ENCODE results near the gene ELF4. TPM values are rescaled to one million over a fixed set of nuclear protein-coding genes. Genes with fewer than 3 reads are reported as not detected.

The ELF4 gene
- total and polyA plus RNA-seq, 7 experiments from 2014 or later = 8.5 to 48.9 (median 21.4) TPM

DNA sequence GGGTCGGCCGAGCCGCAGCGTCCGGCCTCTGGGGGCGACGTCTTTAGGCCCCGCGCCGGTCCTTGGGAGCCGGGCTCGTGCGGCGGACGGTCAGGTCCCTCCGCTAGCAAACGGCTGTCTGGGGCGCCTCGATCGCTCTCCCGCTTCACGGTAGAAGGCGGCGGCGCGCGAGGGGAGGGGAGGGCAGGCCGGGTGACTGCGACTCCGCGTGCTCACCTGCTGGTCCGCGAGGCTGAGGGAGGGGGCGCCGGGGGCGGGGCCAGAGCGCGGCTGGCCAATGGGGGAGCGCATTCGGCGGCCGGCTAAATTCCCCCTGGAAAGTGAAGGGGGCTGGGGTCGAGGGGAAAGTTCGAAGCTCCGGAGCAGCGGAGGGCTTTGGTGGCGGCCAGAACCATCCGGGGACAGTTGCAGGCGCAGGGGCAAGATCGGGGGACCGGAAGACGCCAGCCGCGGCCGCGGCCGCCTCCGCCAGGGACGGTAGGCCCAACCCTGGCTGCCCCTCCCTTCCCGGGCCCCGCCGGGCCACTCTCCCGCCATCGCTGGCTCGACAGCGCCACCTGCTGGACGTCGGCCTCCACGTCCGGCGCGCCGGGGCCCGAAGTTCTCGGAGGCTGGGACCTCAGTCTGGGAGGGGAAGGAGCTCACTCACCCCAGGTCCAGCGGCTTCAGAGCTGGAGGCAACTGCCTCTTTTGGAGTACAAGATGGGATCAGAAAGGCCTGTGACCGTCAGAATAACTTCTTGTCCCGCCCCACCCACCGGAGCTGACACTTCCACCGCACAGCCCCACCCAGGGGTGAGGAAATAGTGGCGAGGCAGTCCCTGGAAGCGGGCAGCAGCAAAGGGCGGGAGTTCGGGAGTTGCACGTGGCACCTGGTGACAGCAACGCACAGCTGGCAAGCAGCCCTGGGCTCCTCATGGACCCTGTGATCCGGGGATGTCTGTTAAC, 49.9 kb downstream of the ELF4 start:
- ChIA-PET POLR2A (interaction anchor here (0.9 to 1.2 kb wide), 3 partner anchors 32 to 135 kb away, joined by 3 read pairs; no protein-coding TSS in a partner anchor), CTCF (interaction anchor here (0.7 to 4.9 kb wide), 11 partner anchors 8 to 466 kb away, joined by 3 to 25 read pairs (median 3); no protein-coding TSS in a partner anchor)
- Histone ChIP-seq H3K9me3 (ENCODE audit: control insufficient read depth in 2 of 3, low read length in 3 of 3) (no peaks in the 10 kb centered on the region), H3K27ac (ENCODE audit: low read depth, low read length) (peak overlapping the region; percentile 60), H3K27me3 (ENCODE audit: control insufficient read depth in 2 of 2, insufficient read depth in 2 of 2, low read length in 2 of 2) (no peaks in the 10 kb centered on the region), H3K36me3 (ENCODE audit: control insufficient read depth in 2 of 3, insufficient read depth in 3 of 3, low read length in 3 of 3) (peaks cover 0 to 9% (median 0%) of the 10 kb centered on the region in 3 experiments), H3K4me3 (ENCODE audit: low read length) (peak overlapping the region; percentile 51), H3K4me1 (ENCODE audit: control insufficient read depth in 2 of 2, insufficient read depth in 2 of 2, low read length in 2 of 2) (no peaks in the 10 kb centered on the region)
- H3K4me3 Mint-ChIP-seq = peak overlapping the region; percentile 54 to 79 (median 71)
- no peaks in the 10 kb centered on the region for H3K27me3 Mint-ChIP-seq
- peaks cover 0 to 12% (median 0%) of the 10 kb centered on the region in 5 donors for H3K36me3 Mint-ChIP-seq
- peak overlapping the region in 2 of 9 donors; percentile 26 to 76 for H3K27ac Mint-ChIP-seq
- peaks cover 0 to 14% (median 6%) of the 10 kb centered on the region in 7 donors for H3K4me1 Mint-ChIP-seq
- intact Hi-C loops (cut with micrococcal nuclease) = loop anchor here (1.0 to 10.0 kb wide), 10 partner anchors 32 to 453 kb away; partner anchors contain the start of genes BCORL1 (in 2 of the 2) and ZDHHC9 (in 1 of the 2)
- peak; percentile 51 to 92 (median 68) for DNase-seq
- H3K9me3 Mint-ChIP-seq = peaks cover 0 to under 1% (median 0%) of the 10 kb centered on the region in 11 donors
- peak; percentile 95 for ATAC-seq

DNA sequence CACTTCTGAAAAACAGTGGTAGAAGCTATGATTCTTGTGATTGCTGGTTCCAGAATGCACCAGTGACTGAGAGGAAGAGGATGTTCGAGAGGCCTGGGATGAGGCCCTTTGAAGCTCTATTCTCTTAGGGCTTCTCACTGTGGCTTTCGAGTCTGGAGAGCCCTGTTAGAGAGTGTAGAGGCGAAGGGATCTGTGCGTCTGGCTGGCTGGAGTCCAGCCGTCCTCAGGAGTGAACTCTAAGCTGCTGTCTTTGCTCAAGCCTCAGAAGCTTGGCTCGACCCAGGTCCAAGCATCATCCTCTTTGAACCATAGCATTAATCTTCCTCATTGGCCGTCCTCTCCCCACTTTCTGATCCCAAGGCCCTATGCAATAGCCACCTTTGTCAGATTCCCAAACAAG, 51.6 kb downstream of the ELF4 start:
- CTCF ChIA-PET = interaction anchor here (4.9 kb wide), 1 partner anchor 133 kb away, joined by 25 read pairs; no protein-coding TSS in a partner anchor
- no peak for ATAC-seq
- Mint-ChIP-seq H3K9me3 (no peaks in the 10 kb centered on the region), H3K27ac (peak overlapping the region in 5 of 9 donors; percentile 48 to 81 (median 63)), H3K4me3 (peak overlapping the region in 2 of 10 donors; percentile 40 to 70), H3K27me3 (no peaks in the 10 kb centered on the region), H3K36me3 (peaks cover 0 to 5% (median 0%) of the 10 kb centered on the region in 5 donors), H3K4me1 (peaks cover 0 to 14% (median 5%) of the 10 kb centered on the region in 7 donors)
- intact Hi-C loops (cut with micrococcal nuclease) = no loop called here
- Histone ChIP-seq H3K27ac (ENCODE audit: low read depth, low read length) (no peak overlapping the region), H3K4me3 (ENCODE audit: low read length) (no peak overlapping the region), H3K36me3 (ENCODE audit: control insufficient read depth in 2 of 3, insufficient read depth in 3 of 3, low read length in 3 of 3) (peaks cover 0 to 12% (median 0%) of the 10 kb centered on the region in 3 experiments), H3K27me3 (ENCODE audit: control insufficient read depth in 2 of 2, insufficient read depth in 2 of 2, low read length in 2 of 2) (no peaks in the 10 kb centered on the region), H3K9me3 (ENCODE audit: control insufficient read depth in 2 of 3, low read length in 3 of 3) (no peaks in the 10 kb centered on the region), H3K4me1 (ENCODE audit: control insufficient read depth in 2 of 2, insufficient read depth in 2 of 2, low read length in 2 of 2) (no peaks in the 10 kb centered on the region)
- no peak for DNase-seq
- POLR2A ChIA-PET = no interaction called here

DNA sequence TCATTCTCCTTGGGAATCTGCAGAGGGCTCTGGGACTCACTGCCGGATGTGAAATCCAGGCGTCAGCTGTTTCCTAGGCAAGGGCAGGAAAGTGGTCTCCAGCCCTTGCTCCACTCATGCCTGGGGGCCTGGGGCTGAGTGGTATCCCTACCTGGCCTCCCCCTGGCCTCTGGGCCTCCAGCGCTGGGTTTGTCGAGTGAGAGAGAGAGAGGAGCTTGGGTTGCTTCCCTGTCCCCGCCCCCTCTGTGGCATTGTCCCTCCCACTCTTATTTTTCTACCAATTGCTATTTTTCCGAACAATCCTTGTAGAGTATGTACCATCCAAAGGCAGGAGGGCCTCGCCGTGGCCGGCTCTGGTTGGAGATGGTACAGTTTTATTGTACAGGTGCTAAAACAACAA, 53.1 kb downstream of the ELF4 start:
- no peaks in the 10 kb centered on the region for H3K9me3 ChIP-seq (ENCODE audit: control insufficient read depth in 2 of 3, low read length in 3 of 3)
- no peaks in the 10 kb centered on the region for H3K9me3 Mint-ChIP-seq
- H3K36me3 ChIP-seq (ENCODE audit: control insufficient read depth in 2 of 3, insufficient read depth in 3 of 3, low read length in 3 of 3) = peaks cover 0 to 16% (median 3%) of the 10 kb centered on the region in 3 experiments
- peaks cover 0 to 5% (median 0%) of the 10 kb centered on the region in 5 donors for H3K36me3 Mint-ChIP-seq
- no peaks in the 10 kb centered on the region for H3K27me3 ChIP-seq (ENCODE audit: control insufficient read depth in 2 of 2, insufficient read depth in 2 of 2, low read length in 2 of 2)
- no peaks in the 10 kb centered on the region for H3K27me3 Mint-ChIP-seq
- DNase-seq (no peak), ATAC-seq (no peak)
- no peak overlapping the region for H3K27ac Mint-ChIP-seq
- peaks cover 0 to 14% (median 5%) of the 10 kb centered on the region in 7 donors for H3K4me1 Mint-ChIP-seq
- no peak overlapping the region for H3K4me3 Mint-ChIP-seq
- CTCF ChIA-PET = no interaction called here
- no peak overlapping the region for H3K4me3 ChIP-seq (ENCODE audit: low read length)
- H3K27ac ChIP-seq (ENCODE audit: low read depth, low read length) = no peak overlapping the region
- no peaks in the 10 kb centered on the region for H3K4me1 ChIP-seq (ENCODE audit: control insufficient read depth in 2 of 2, insufficient read depth in 2 of 2, low read length in 2 of 2)
- POLR2A ChIA-PET = no interaction called here
- intact Hi-C loops (cut with micrococcal nuclease) = no loop called here

DNA sequence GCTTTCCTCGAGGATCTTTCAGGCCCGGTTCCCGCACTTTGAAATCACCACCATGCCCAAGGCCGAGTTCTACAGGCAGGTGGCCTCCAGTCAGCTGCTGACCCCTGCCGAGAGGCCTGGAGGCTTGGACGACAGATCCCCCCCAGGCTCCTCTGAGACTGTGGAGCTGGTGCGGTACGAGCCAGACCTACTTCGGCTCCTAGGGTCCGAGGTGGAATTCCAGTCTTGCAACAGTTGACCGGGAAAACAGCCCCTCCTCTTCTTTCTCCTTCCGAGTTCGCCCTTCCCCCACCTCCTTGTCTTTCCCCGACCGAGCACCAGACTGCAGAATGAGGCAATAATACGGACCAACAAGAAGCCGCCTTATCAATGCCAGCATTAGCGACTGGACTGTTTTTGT, 54.4 kb downstream of the ELF4 start:
- intact Hi-C loops (cut with micrococcal nuclease) = no loop called here
- no peak overlapping the region for H3K27ac ChIP-seq (ENCODE audit: low read depth, low read length)
- no peak for DNase-seq
- H3K9me3 ChIP-seq (ENCODE audit: control insufficient read depth in 2 of 3, low read length in 3 of 3) = no peaks in the 10 kb centered on the region
- H3K4me3 ChIP-seq (ENCODE audit: low read length) = no peak overlapping the region
- Mint-ChIP-seq H3K27ac (no peak overlapping the region), H3K27me3 (no peaks in the 10 kb centered on the region), H3K4me1 (peaks cover 0 to 11% (median under 1%) of the 10 kb centered on the region in 7 donors), H3K36me3 (peaks cover 0 to 5% (median 0%) of the 10 kb centered on the region in 5 donors), H3K4me3 (no peak overlapping the region), H3K9me3 (no peaks in the 10 kb centered on the region)
- POLR2A ChIA-PET = no interaction called here
- peaks cover 0 to 29% (median 8%) of the 10 kb centered on the region in 3 experiments for H3K36me3 ChIP-seq (ENCODE audit: control insufficient read depth in 2 of 3, insufficient read depth in 3 of 3, low read length in 3 of 3)
- no peaks in the 10 kb centered on the region for H3K4me1 ChIP-seq (ENCODE audit: control insufficient read depth in 2 of 2, insufficient read depth in 2 of 2, low read length in 2 of 2)
- no peaks in the 10 kb centered on the region for H3K27me3 ChIP-seq (ENCODE audit: control insufficient read depth in 2 of 2, insufficient read depth in 2 of 2, low read length in 2 of 2)
- no peak for ATAC-seq
- CTCF ChIA-PET = no interaction called here

DNA sequence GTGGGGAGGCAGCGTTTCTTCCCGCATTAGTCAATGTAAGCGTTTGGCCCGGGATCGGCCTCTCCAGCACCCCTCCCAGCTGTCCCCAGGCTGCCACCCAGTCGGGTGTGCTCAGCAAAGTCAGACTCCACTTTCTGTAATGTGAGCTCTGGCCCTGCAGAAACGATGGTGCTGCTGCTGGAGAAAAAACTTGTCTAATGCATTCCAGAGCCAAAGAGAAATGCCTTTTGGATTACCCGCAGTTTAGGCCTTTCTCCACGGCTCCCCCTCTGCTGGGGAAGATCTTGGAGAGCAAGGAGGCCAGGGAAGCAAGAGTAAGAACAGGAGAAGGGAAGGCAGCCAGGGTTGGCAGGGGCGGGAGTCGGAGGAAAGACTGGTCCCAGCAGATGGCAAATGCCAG, 55.2 kb downstream of the ELF4 start:
- H3K9me3 ChIP-seq (ENCODE audit: control insufficient read depth in 2 of 3, low read length in 3 of 3) = no peaks in the 10 kb centered on the region
- H3K27me3 ChIP-seq (ENCODE audit: control insufficient read depth in 2 of 2, insufficient read depth in 2 of 2, low read length in 2 of 2) = no peaks in the 10 kb centered on the region
- Mint-ChIP-seq H3K4me1 (peaks cover 0 to 9% (median 0%) of the 10 kb centered on the region in 7 donors), H3K36me3 (peaks cover 0 to 5% (median 0%) of the 10 kb centered on the region in 5 donors), H3K4me3 (no peak overlapping the region), H3K9me3 (no peaks in the 10 kb centered on the region), H3K27me3 (no peaks in the 10 kb centered on the region), H3K27ac (no peak overlapping the region)
- DNase-seq = no peak
- intact Hi-C loops (cut with micrococcal nuclease) = no loop called here
- H3K36me3 ChIP-seq (ENCODE audit: control insufficient read depth in 2 of 3, insufficient read depth in 3 of 3, low read length in 3 of 3) = peaks cover 0 to 36% (median 8%) of the 10 kb centered on the region in 3 experiments
- ChIA-PET CTCF (no interaction called here), POLR2A (interaction anchor here (0.5 kb wide), 1 partner anchor 224 kb away, joined by 3 read pairs; no protein-coding TSS in a partner anchor)
- H3K27ac ChIP-seq (ENCODE audit: low read depth, low read length) = no peak overlapping the region
- H3K4me1 ChIP-seq (ENCODE audit: control insufficient read depth in 2 of 2, insufficient read depth in 2 of 2, low read length in 2 of 2) = no peaks in the 10 kb centered on the region
- no peak for ATAC-seq
- no peak overlapping the region for H3K4me3 ChIP-seq (ENCODE audit: low read length)

DNA sequence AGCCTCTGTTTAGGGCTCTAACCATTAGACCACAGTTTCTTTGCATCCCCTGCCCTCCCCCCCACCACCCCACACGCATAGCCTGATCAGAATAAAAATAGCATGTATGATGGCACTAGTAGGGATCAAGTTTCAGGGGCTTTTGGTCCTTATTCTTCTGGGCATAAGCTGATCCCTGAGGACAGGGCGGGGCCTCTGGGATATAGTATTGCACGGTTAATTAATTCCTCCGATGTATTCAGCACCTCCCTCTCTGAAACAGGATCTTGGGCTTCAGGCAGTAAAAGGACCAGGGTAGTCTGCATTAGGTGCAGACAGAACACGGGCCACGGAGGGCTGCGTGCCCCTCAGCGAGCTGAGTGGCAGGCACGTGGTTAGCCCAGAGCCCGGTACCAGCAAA, 57.1 kb downstream of the ELF4 start:
- Mint-ChIP-seq H3K36me3 (peaks cover 0 to 9% (median 4%) of the 10 kb centered on the region in 5 donors), H3K27ac (no peak overlapping the region), H3K9me3 (peaks cover 0 to 3% (median 0%) of the 10 kb centered on the region in 11 donors), H3K27me3 (no peaks in the 10 kb centered on the region), H3K4me1 (no peaks in the 10 kb centered on the region), H3K4me3 (no peak overlapping the region)
- no peak for ATAC-seq
- Histone ChIP-seq H3K4me3 (ENCODE audit: low read length) (no peak overlapping the region), H3K27me3 (ENCODE audit: control insufficient read depth in 2 of 2, insufficient read depth in 2 of 2, low read length in 2 of 2) (no peaks in the 10 kb centered on the region), H3K36me3 (ENCODE audit: control insufficient read depth in 2 of 3, insufficient read depth in 3 of 3, low read length in 3 of 3) (peaks cover 0 to 42% (median 8%) of the 10 kb centered on the region in 3 experiments), H3K27ac (ENCODE audit: low read depth, low read length) (no peak overlapping the region), H3K4me1 (ENCODE audit: control insufficient read depth in 2 of 2, insufficient read depth in 2 of 2, low read length in 2 of 2) (no peaks in the 10 kb centered on the region), H3K9me3 (ENCODE audit: control insufficient read depth in 2 of 3, low read length in 3 of 3) (no peaks in the 10 kb centered on the region)
- ChIA-PET CTCF (interaction anchor here (0.5 to 0.9 kb wide), 2 partner anchors 16 to 21 kb away, joined by 3 read pairs; no protein-coding TSS in a partner anchor), POLR2A (no interaction called here)
- intact Hi-C loops (cut with micrococcal nuclease) = no loop called here
- no peak for DNase-seq
